Measurements from ENCODE around the gene ATM. TPM values are rescaled to one million over a fixed set of nuclear protein-coding genes. Genes with fewer than 3 reads are reported as not detected.

Gene ATM
- total RNA-seq (2022) (39.5 and 39.8 TPM in 2 replicates), Bru-seq, nascent RNA (percentile 69 among the genes with signal in this experiment), BruChase-seq, experiment 1, labeled RNA remaining after a 6-hour chase (percentile 75 among the genes with signal in this experiment), BruChase-seq, experiment 2, labeled RNA remaining after a 2-hour chase (percentile 73 among the genes with signal in this experiment)
- long read RNA-seq, partial matches to known transcripts: 2 of 3 reads
- long read RNA-seq, other reads (novel, unspliced or antisense): 1 of 3 reads

- TF ChIP-seq CTCF (IDR thresholded peaks at IDR 0.05; ENCODE audit: unreplicated experiment): peak; percentile 43
- DNase-seq: peak; percentile 94
- CTCF ChIA-PET: interaction anchor here (0.6 to 1.1 kb wide), 3 partner anchors 104 to 214 kb away, joined by 3 read pairs; partner anchors contain the start of gene CUL5
- intact Hi-C loops (cut with micrococcal nuclease; ENCODE audit: unreplicated experiment): loop anchor here (5.0 kb wide), 1 partner anchor 425 kb away; no protein-coding TSS in a partner anchor
- Mint-ChIP-seq H3K4me1 (ENCODE audit: low read depth, unreplicated experiment) (peaks cover 30% of the 10 kb centered on the region), H3K9me3 (ENCODE audit: low read depth, unreplicated experiment) (no peaks in the 10 kb centered on the region), H3K27ac (ENCODE audit: unreplicated experiment) (no peak within 1 kb of the TSS), H3K27me3 (ENCODE audit: unreplicated experiment) (no peaks in the 10 kb centered on the region), H3K36me3 (ENCODE audit: insufficient read depth, unreplicated experiment) (peaks cover 9% of the 10 kb centered on the region), H3K4me3 (ENCODE audit: low read depth, unreplicated experiment) (no peak within 1 kb of the TSS)
- no TSS peak for BruUV-seq (replicated peaks)
Observed at GRCh38 chr11:108222574-108223347, at the start of gene ATM, which contains the start of gene NPAT. Gene ATM (plus strand): TSS chr11:108223067. CDS start chr11:108227625, 4,558 bp downstream. Gene NPAT (minus strand): TSS chr11:108222638. CDS start chr11:108222536, 102 bp downstream.

- Mint-ChIP-seq H3K27me3 (ENCODE audit: unreplicated experiment) (no peaks in the 10 kb centered on the region), H3K36me3 (ENCODE audit: insufficient read depth, unreplicated experiment) (peaks cover 4% of the 10 kb centered on the region), H3K9me3 (ENCODE audit: low read depth, unreplicated experiment) (no peaks in the 10 kb centered on the region), H3K27ac (ENCODE audit: unreplicated experiment) (no peak overlapping the region), H3K4me1 (ENCODE audit: low read depth, unreplicated experiment) (no peaks in the 10 kb centered on the region), H3K4me3 (ENCODE audit: low read depth, unreplicated experiment) (no peak overlapping the region)
- CTCF ChIA-PET: no interaction called here
- DNase-seq: no peak
- intact Hi-C loops (cut with micrococcal nuclease; ENCODE audit: unreplicated experiment): no loop called here
- TF ChIP-seq CTCF (IDR thresholded peaks at IDR 0.05; ENCODE audit: unreplicated experiment): no peak
- BruUV-seq (replicated peaks): no TSS peak
Observed at GRCh38 chr11:108177570-108177969, 45.3 kb upstream of the ATM start.

- no peak overlapping the region for H3K27ac Mint-ChIP-seq (ENCODE audit: unreplicated experiment)
Observed at GRCh38 chr11:108193725-108194124, 29.1 kb upstream of the ATM start.

GRCh38 chr11:108196901-108197300 lies 26.0 kb upstream of the ATM start:
- H3K4me1 Mint-ChIP-seq (ENCODE audit: low read depth, unreplicated experiment): peaks cover 12% of the 10 kb centered on the region
- CTCF ChIA-PET: no interaction called here
- intact Hi-C loops (cut with micrococcal nuclease; ENCODE audit: unreplicated experiment): no loop called here
- peaks cover 8% of the 10 kb centered on the region for H3K36me3 Mint-ChIP-seq (ENCODE audit: insufficient read depth, unreplicated experiment)
- no peaks in the 10 kb centered on the region for H3K9me3 Mint-ChIP-seq (ENCODE audit: low read depth, unreplicated experiment)
- no peak overlapping the region for H3K4me3 Mint-ChIP-seq (ENCODE audit: low read depth, unreplicated experiment)
- BruUV-seq (replicated peaks): no TSS peak
- TF ChIP-seq CTCF (IDR thresholded peaks at IDR 0.05; ENCODE audit: unreplicated experiment): no peak
- no peak overlapping the region for H3K27ac Mint-ChIP-seq (ENCODE audit: unreplicated experiment)
- no peak for DNase-seq
- H3K27me3 Mint-ChIP-seq (ENCODE audit: unreplicated experiment): no peaks in the 10 kb centered on the region

More at GRCh38 chr11:108193725-108194124, 29.1 kb upstream of the ATM start:
- intact Hi-C loops (cut with micrococcal nuclease; ENCODE audit: unreplicated experiment): no loop called here
- CTCF ChIA-PET: no interaction called here
- BruUV-seq (replicated peaks): no TSS peak
- TF ChIP-seq CTCF (IDR thresholded peaks at IDR 0.05; ENCODE audit: unreplicated experiment): no peak
- DNase-seq: no peak
- no peak overlapping the region for H3K4me3 Mint-ChIP-seq (ENCODE audit: low read depth, unreplicated experiment)
- no peaks in the 10 kb centered on the region for H3K4me1 Mint-ChIP-seq (ENCODE audit: low read depth, unreplicated experiment)
- H3K27me3 Mint-ChIP-seq (ENCODE audit: unreplicated experiment): no peaks in the 10 kb centered on the region
- H3K36me3 Mint-ChIP-seq (ENCODE audit: insufficient read depth, unreplicated experiment): no peaks in the 10 kb centered on the region
- H3K9me3 Mint-ChIP-seq (ENCODE audit: low read depth, unreplicated experiment): no peaks in the 10 kb centered on the region
